Measurements from ENCODE around the gene RBP3. TPM values are rescaled to one million over a fixed set of nuclear protein-coding genes. Genes with fewer than 3 reads are reported as not detected.

Gene RBP3
- polyA plus RNA-seq, 1 donor from 2014 or later: not detected

GRCh38 chr10:47349941-47350371, 1.8 kb downstream of the RBP3 start:
- Histone ChIP-seq H3K4me2 (ENCODE audit: low read length) (no peak overlapping the region), H3K9ac (ENCODE audit: low read length) (no peak overlapping the region)

GRCh38 chr10:47350671-47351640, 2.8 kb downstream of the RBP3 start:
- no peaks in the 10 kb centered on the region for H3F3A ChIP-seq (ENCODE audit: insufficient read depth, low read length, poor library complexity, severe bottlenecking)
- H4K20me1 ChIP-seq (ENCODE audit: insufficient read depth): no peaks in the 10 kb centered on the region
- no peaks in the 10 kb centered on the region for H3K79me2 ChIP-seq (replicated peaks; ENCODE audit: insufficient read depth, low read length)
- H3K9me2 ChIP-seq (ENCODE audit: insufficient read depth, low read length): no peaks in the 10 kb centered on the region
- no peak overlapping the region for H3K27ac ChIP-seq (ENCODE audit: low read length)
- no peak overlapping the region for H2AFZ ChIP-seq (ENCODE audit: low read depth, low read length)
- H3K9me3 ChIP-seq (ENCODE audit: low read length): no peaks in the 10 kb centered on the region
- no peaks in the 10 kb centered on the region for H3K27me3 ChIP-seq (ENCODE audit: insufficient read depth, low read depth, low read length)
- H3K4me2 ChIP-seq (ENCODE audit: low read length): no peak overlapping the region
- no peak overlapping the region for H3K4me3 ChIP-seq (ENCODE audit: low read length)
- TF ChIP-seq TAF1 (IDR thresholded peaks at IDR 0.05; ENCODE audit: low read depth) (no peak), SMC3 (conservative IDR thresholded peaks at IDR 0.05; ENCODE audit: poor library complexity) (no peak), EZH2 (IDR thresholded peaks at IDR 0.05; ENCODE audit: borderline replicate concordance, insufficient read depth, low read length, poor library complexity, severe bottlenecking) (no peak), REST (IDR thresholded peaks at IDR 0.05; ENCODE audit: borderline replicate concordance) (no peak), MXI1 (conservative IDR thresholded peaks at IDR 0.05; ENCODE audit: poor library complexity, severe bottlenecking) (no peak), CTCF (IDR thresholded peaks at IDR 0.05; ENCODE audit: poor library complexity, severe bottlenecking) (no peak), RAD21 (conservative IDR thresholded peaks at IDR 0.05) (no peak), POLR2AphosphoS5 (IDR thresholded peaks at IDR 0.05) (no peak)
- no peak overlapping the region for H3K9ac ChIP-seq (ENCODE audit: low read length)
- no peaks in the 10 kb centered on the region for H3K36me3 ChIP-seq (ENCODE audit: insufficient read depth, low read length)

More at GRCh38 chr10:47349941-47350371, 1.8 kb downstream of the RBP3 start:
- H3K27ac ChIP-seq (ENCODE audit: low read length): no peak overlapping the region
- no peak overlapping the region for H2AFZ ChIP-seq (ENCODE audit: low read depth, low read length)
- H3K4me3 ChIP-seq (ENCODE audit: low read length): no peak overlapping the region
- H4K20me1 ChIP-seq (ENCODE audit: insufficient read depth): no peaks in the 10 kb centered on the region
- H3F3A ChIP-seq (ENCODE audit: insufficient read depth, low read length, poor library complexity, severe bottlenecking): no peaks in the 10 kb centered on the region
- no peaks in the 10 kb centered on the region for H3K9me3 ChIP-seq (ENCODE audit: low read length)
- no peaks in the 10 kb centered on the region for H3K27me3 ChIP-seq (ENCODE audit: insufficient read depth, low read depth, low read length)
- H3K9me2 ChIP-seq (ENCODE audit: insufficient read depth, low read length): no peaks in the 10 kb centered on the region
- TF ChIP-seq RAD21 (conservative IDR thresholded peaks at IDR 0.05): no peak
- no peak for TF ChIP-seq MXI1 (conservative IDR thresholded peaks at IDR 0.05; ENCODE audit: poor library complexity, severe bottlenecking)
- no peak for TF ChIP-seq POLR2AphosphoS5 (IDR thresholded peaks at IDR 0.05)
- no peak for TF ChIP-seq TAF1 (IDR thresholded peaks at IDR 0.05; ENCODE audit: low read depth)
- no peak for TF ChIP-seq CTCF (IDR thresholded peaks at IDR 0.05; ENCODE audit: poor library complexity, severe bottlenecking)
- no peak for TF ChIP-seq EZH2 (IDR thresholded peaks at IDR 0.05; ENCODE audit: borderline replicate concordance, insufficient read depth, low read length, poor library complexity, severe bottlenecking)
- H3K36me3 ChIP-seq (ENCODE audit: insufficient read depth, low read length): no peaks in the 10 kb centered on the region
- H3K79me2 ChIP-seq (replicated peaks; ENCODE audit: insufficient read depth, low read length): no peaks in the 10 kb centered on the region

Measured in neural cell (in vitro differentiated cells).